HuH-7 (cell line): ENCODE results near the gene PARD3B.

Experiments used
- DNase-seq: peaks from one replicate; pipeline ENCODE4 v3.0.0; 2011; ENCODE audit warnings: low spot score

PARD3B gene

DNA sequence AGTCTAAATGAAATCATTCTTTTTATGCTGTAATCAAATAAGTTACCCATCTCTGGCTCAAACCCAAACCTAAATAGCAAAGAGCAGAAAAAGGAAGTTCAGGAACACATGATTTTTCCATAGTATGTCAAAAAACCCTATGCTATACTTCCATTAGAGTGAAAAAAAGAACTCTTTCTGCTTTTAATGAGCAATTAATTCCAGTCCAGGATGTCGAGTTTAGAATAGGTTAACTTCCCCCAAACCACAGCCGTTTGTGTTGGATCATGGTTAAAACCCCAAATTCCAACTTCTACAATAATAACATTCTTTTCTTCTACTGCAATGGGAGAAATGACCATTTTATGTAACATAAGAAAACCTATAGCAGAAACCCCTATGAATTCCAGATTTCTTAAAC, 965.9 kb downstream of the PARD3B start:
- DNase-seq, result no peak

DNA sequence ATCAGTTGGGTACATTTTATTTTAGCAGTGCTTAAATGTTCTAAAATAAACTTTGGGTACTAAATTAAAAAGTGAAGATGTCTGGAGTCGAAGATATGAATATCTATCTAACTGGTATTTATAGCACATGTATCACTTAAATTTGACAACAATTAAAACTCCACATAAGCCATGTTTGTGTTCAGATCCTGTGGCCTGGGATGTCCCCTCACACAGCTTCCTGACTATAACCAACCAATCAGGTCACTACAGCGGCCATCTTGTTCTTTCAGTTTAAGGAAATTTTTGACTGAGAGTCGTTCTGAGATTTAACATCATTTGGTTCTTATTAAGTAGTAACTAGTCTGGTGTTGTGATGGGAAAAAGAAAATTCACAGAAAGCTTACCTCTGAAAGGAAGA, 966.4 kb downstream of the PARD3B start:
- no peak for DNase-seq

DNA sequence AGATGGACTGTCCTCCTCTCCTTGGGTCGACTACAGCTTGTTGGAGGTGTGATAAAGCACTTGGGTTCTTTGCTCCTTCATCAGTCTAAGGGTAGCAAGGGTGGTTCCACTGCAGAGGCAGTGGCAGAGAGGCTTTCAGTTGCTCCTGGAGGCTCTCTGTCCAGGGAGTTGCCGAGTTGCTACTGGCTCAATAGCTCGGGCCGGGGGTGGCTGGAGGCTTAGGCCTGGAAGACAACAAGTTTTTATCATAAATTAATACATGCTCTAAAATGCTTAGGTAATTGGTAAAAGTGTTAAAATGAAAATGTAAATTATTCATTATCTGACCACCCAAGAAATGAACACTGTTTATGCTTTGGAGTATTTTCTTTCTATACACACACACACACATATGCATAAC, 975.0 kb downstream of the PARD3B start:
- no peak for DNase-seq

DNA sequence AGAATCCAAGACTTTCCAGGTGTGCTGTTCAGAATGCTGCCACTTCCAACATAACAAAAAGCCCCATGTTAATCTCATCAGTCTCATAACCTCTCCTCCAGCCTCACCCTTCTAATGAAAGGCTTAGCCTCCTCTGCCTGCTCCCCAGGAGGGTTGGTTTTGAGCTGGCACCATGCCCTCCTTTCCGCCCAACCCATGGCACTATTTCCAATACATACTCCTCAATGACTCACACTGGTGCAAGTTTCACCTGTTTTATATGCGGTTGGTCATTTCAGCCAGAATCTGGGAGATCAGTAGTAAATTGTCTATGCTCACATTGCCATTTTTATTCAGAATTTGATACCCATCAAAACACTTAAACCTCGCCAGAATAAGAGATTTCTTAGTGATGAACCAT, 979.4 kb downstream of the PARD3B start:
- DNase-seq, result no peak

DNA sequence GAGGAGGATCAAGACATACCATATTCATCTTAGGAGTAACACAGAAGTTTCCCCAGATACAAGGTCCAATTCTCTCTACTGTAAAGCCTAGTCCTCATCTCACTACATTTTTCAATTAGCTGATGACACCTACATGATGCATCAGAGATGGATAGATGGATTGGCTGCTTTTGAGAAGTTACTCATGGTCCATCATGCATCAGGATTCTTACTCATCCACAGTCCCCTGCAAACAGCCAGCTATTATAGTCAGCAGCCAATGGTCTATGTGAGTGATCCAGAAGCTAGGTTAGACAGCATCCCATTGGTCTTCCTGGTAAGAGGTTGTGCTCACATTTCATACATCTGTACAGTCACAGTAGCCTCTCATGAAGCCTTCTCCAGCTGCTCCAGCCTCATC, 982.5 kb downstream of the PARD3B start:
- no peak for DNase-seq

DNA sequence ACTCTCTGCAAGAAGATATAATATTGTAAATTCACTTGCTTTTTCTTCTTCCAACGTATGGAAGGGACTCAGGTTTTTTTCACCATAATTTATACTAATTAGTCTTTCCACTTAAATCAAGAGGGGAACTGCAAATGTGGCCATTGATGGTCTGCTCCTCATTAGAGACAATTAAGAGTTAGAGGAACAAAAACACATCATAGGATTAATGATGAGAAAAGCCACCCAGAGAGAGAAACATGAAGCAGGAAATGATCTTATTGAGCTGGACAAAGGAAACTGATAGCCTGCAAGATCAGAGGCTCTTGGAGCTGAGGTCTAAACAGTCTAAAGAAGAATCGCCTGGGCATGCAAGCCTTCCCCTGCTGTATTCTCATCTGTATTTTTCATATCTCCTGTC, 985.8 kb downstream of the PARD3B start:
- DNase-seq, result no peak

DNA sequence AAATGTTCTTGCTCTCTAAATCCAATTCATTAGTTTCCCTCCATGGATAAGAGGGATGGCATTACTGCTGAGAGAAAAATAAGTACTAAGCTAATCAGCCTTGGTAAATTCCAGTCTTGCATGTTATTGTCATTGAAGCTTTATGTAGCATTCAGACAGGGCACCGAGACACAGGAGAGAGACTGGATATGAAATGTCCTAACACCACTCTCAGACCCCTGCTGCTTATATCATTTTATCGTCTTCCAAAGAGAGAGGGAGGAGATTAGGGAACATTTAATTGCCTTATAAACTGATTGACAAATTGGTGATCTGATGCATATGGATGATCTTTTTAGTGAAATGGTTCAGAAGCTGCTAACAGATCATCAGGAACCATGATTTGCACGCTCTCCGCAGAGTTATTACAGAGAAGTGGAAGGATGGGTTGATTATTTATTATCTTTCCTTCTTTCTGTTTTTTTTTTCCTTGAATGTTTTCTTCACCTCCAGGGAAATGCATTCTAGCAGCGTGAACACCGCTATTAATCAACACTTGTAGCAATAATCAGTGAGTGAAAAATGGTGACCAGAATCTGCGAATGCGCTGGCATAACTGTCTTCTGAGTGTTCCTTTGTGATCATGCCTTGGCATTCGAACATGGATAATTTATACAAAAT, 986.3 kb downstream of the PARD3B start:
- DNase-seq, result no peak

DNA sequence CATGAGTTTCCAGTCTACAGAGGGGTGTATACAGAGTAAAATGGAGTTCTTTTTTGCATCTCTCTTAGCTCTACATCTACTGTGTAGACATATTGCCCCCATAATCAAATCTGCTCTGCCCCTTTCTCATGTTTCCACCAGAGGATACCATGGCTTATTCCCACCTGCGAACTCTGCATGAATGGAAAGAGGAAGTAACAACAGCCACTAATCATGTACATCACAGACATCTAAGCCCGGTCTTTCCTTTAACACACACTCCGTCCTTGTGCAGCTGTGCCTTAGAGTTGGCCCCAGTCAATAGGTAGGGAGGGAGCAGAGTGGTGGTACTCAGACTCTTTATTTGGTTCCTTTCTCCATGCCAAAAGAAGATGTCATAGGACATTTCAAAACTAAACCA, 989.7 kb downstream of the PARD3B start:
- DNase-seq, result no peak

DNA sequence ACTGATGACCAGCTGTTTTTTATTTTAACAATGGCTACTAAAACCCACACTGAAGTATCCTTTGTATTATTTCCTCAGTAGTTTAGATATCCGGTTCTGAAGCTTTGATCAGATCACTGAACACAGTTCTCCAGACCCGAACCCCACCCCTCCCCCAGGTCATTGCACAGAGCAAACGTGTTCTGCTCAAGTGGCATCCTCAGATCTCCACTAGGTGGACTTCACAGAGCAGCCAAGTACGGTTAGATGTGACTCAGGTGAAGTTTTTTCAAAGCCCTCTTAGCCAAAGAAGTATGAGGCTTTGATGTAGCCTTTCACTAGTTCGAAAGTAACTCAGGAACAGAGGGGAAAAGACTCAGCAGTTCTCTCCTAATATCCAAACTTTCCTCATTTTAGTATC, 994.3 kb downstream of the PARD3B start:
- DNase-seq, result no peak

DNA sequence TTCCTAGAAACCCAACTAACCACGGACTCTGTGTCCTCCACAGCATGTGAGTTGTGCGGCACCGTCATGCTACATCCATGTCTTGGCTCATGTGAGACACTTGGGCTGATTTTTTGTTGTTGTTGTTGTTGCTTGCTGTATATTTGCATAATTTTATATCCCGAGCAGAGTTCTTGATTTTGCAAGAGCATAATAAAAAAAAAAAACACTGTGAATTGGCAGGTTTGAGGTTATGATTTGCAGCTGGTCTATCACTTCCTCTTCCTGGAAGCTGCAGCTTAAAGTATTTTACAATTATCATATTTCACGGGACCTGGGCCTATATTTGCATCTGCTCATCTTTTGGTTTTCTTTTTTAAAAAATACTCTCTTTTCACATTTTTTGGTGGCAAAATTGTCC, 994.8 kb downstream of the PARD3B start:
- DNase-seq, result no peak

DNA sequence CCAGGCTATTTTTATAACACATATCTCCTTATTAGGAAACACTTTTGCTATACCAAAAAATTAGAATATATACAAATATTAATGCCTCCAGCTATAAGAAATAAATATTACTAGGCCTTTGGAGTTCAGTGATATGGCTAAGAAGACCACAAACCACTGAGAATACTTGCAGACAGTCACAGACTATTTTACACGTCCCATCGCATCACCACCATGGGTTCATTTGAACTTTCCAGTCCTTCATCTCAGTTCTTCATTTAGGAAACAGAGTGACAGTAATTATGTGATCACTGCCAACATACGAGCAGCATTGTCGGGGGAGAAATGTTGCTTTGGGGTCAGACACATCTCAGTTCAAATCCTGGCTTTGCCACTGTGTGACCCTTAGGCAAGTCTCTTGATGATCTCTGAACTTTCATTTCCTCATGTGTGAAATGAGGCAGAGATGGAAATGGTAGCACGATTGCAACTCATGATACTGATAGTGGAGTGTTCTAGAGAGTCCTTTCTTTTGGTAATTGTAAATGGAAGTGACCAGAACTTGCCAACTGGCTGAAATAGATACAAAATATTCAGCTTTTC, 998.1 kb downstream of the PARD3B start:
- DNase-seq, result no peak

DNA sequence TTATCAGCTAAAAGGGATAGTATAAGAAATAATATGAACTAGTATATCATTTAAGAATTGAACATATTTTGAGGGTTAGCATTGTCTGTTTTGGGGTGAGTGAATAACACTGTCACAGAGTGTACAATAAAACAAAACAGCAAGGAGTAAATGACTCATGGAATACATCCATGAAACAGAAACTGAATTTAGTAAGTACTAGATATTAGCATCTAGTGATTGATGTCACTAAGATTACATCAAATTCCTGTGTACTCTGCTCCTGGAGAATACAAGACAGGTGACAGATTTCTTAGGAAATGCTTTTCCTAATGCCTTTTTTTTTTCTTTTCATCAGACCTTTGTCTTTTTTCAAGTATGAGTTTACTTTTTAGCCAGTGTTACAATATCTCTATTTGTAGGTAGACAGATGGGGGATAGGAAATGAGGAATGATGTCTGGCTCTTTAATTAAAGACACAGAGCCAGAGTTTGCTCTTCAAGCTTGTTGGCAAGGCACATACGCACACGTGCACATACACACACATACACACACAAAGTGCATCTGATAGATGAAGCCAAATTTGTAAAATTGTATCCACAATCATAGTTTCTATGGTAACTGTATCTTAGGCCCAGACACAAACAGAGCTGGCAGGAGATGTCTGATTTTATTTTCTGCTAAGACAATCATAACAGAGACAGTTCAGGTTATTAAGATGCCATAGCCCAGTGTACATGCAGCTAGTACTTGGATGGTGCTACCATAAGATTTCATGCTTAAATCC, 998.8 kb downstream of the PARD3B start:
- no peak for DNase-seq

DNA sequence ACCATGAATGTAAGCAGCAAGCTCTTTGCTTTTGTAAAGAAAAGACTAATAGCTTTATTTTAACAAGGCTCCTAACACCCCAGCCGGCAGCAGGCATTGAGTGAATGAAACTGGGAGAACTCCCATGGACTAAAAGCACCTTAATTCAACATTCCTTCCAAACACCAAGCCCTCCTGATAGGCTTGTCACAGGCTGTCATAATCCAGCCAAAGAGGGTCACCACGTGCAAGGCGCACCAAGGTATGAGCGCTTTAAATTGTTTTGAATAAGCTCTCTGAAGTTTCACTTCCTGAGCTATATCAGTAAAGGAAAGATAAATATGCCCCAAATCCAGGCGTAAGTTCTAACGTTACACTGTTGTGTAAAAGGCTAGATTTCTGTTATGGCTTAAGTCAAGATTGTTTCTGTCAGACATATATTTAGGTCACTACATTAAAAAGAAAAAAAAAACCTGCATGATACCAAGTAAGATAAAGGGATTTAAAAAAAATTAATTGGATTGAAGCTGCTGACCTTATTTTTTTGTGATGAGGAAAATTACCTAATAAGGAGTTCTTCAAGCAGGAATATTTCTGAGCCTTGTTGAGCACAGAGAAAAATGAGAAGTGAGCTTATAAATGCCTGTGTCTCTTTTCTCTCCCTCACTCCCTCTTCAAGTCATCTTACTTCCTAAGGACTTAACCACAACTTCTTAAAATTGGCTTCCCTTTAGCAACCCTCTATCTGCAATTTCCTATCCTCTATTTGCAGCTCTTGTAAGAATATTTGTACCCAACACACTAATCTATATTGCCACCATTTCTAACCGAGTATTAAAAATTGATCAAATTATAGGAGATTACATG, 1000.9 kb downstream of the PARD3B start:
- no peak for DNase-seq

DNA sequence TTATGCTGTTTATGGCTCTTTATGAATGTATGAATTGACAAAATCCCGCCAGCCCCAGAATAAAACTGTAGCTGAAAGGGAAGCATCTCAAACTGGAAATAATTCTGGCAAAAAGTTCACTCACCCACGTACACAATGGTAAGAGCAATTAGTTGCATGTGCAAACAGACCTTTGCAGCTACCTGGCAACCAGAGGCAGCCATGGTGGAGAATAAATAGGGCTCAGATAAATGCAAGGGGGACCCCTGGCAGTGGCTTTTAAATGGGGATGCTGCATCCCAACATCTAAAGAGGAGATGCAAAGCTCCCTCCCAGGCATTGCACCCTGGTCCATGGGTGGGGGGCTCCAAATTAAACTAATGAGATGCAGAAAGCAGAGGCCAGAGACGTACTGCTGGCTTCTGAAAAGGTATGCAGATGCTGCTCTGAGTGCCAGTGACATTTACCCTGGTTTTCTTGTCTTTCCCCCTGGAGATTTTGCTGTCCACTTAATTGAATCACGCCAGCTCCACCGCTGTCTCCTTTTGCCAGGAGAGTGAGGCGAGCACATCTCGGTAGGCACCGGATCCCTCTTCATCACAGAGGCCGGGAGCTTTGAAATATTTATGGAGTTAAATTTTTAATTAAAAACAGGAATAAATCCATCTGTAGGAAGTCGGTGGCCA, 1010.4 kb downstream of the PARD3B start:
- DNase-seq, result no peak

DNA sequence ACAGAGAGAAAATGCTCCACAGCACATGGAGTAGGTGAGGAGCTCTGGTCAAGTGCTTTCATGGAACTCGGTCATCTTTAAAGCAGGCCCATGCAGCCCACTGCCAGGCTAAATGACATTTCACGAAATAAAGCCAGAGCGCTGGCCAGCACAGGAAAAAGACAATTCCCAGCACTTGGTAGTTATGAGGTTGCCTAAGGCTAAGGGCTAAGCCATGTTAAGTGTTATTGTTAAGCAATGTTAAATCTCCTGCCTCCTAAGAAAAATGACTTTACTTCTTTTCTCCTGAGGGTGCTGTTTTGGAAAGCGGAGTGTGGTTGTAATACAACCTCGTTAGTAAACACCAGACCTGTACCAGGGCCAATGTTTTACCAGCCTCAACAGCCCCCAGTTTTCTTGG, 1011.1 kb downstream of the PARD3B start:
- DNase-seq, result no peak

DNA sequence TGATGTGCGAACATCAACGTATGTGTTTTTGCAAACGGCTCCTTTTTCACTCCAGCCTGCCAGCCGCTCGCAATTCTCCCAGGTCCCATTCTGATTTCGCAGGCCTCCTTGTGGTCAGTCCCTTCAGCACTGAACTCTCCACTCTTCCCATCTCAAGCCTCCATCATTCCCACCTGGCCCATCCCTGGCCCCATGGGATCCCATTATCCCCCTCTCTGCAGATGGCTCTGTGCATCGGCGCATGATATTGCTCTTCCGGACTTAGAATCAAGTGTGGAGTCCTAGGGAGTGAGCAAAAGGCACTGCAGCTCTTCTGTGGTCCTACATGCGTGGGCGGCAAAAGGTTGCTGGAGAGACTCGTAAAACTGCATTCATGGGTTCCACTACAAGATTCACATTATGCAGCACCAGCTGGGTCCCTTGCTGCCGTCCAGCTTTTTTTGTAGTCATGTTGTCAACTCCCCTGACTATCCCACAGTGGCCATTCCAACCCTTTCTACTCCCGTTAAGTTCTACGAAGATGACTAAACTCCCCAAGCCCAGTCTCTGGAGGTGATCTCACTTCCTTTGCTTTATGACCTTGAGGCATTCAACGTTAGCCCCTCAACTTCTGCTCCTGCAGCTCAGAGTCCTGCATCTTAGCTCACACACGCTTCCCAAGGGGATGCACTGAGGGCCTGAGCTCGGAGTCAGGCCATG, 1011.7 kb downstream of the PARD3B start:
- no peak for DNase-seq

DNA sequence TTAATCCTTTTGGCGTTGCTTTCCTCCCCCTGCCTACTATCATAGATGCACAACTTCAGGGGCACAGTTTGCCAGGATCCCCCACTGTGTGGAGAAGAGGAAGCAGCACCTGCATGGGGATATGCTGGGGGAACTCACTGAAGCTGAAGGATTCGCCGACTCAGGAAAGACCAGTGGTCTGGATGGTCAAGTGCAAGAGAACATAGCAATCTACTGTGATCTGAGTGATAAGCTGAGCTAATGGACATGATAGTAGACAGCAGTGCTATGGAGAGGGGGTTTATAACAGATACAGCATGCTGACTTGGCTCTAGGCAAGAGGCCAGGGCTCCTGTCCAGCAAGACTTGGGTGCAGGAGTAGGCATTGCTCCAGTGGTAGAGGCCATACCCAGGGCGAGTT, 1012.6 kb downstream of the PARD3B start:
- DNase-seq, result no peak

DNA sequence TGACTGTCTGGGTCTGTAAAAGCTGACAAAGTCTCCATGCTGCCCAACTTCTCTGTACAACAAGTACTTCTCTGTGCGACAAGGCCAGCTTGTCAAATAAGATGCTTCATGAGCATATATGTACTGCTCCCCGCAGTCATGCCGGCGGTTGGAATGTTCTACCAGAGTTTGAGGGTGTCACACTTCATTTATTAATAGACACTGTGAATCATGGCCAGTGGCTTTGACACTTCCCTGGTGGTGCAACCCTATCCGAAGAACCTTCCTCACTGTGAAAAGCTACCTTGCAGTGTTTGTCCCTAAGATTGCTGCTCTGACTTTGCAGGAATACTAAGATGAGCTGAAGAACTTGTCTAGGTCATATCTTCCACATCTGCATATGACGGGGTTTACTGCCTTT, 1016.2 kb downstream of the PARD3B start:
- no peak for DNase-seq

DNA sequence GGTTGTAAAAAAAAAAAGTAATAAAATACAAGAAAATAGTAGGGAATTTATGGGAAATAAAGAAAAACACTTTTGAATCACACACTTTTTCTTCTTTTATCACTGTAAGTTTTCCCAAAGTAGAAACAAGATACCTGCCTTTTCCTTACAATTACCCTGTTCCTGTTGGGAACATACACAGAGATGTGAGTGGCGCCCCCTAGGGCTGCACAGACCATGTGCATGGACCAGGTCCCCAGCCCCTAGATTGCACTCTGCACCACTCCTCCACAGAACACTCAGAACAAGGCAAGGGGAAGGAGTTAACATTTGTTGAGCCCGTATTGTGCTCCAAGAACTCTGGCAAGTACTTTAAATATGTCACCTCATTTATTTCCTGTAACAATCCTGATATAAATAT, 1018.4 kb downstream of the PARD3B start:
- DNase-seq, result no peak

DNA sequence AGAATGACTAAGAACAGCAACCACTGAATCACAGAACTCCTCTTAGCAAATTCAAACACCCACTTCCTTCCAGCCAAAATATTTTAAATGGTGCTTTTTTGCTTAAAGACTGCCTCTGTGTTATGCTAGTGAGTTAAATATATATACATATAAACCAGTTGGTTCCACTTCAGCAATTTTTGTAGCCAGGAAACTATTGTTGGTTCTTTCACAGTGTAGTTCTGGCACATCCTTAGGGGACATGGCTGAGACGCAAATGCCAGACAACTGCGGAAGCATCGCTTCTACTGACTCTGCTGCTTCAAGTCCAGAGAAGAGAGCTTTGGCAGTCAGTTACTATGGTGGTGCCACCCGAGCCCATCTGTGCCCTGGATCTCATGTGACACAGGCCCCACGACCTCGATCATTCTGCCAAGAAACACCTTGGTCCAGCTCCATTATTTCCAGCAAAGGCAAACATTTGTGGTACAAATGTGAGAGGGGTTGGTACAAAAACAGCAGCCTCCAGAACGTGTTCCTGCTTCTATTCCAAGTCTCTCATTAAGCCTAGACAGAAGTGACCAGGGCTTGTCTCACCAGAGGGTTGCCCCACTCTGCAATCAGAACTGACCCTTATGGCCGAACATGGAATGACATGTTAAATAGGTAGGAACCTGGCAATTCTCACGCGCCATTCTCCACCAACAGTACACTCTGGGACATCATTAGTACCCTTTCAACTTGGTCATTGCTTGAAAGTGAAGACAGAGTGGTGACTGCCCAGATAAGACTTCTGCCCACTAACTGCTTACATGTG, 1019.3 kb downstream of the PARD3B start:
- DNase-seq, result no peak

DNA sequence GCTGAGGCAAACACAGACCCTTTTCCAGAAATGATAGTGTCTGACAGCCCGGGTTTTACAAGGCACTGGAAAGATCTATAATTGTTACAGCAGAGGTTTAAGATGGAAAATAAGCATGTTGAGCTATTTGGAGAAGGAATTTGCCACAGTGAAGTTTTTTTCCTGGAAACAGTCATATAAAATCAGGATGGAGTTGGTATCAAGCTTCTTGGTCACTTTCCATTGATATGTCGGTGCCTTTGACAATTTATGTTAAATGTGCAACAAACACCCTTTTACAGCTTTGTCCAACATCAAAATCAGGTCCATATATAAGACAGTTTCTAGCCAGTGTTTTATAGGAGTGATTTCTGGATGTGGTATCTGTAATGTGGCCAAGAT, 1019.9 kb downstream of the PARD3B start:
- DNase-seq, result no peak
